NT2/D1 (cell line): Measurements from ENCODE around the gene CCNK.

Experiments used
- YY1 ChIP-seq: IDR thresholded peaks from 2 replicates; pipeline ENCODE4 v1.6.1; 2011; ENCODE audit not compliant: insufficient read length, insufficient read depth
- ZNF274 ChIP-seq: IDR thresholded peaks from 2 replicates; pipeline ENCODE4 v1.6.1; 2011; ENCODE audit warnings: mild to moderate bottlenecking, low read depth, low read length

GRCh38 chr14:99467336-99468078 lies 13.7 kb upstream of the CCNK start:
- TF ChIP-seq ZNF274 (no peak), YY1 (no peak)
